Stomach (tissue), 9 donors: ENCODE data around the gene B4GALT4. TPM values are rescaled to one million over a fixed set of nuclear protein-coding genes. Genes with fewer than 3 reads are reported as not detected.
"Not testable (repeated sequence)": the region's sequence is repeated elsewhere in the genome, so short reads cannot be mapped to it uniquely, and the experiment has no call there.

Experiments used
- DNase-seq, 2 donors: peaks; one replicate each; pipeline versions ENCODE4 v3.0.0 to v3.0.0-alpha.2; 2013 to 2019
- H3K27ac ChIP-seq, 5 donors: fragments of 200-600 bp in 4 of 5; sonication (generic) in 4 of 5; one replicate each; pipeline ENCODE4 v1.5.1; 2013 to 2019; ENCODE audit warnings: mild to moderate bottlenecking in 1 of 5, moderate library complexity in 1 of 5
- H3K27me3 ChIP-seq, 3 donors: fragments of 200-600 bp; sonication (generic); one replicate each; pipeline ENCODE4 v1.5.1; 2017 to 2019; ENCODE audit warnings: mixed run types in 1 of 3
- H3K36me3 ChIP-seq, 4 donors: fragments of 200-600 bp; sonication (generic); 1 replicate in 3 of 4; 2 replicates in 1 of 4; pipeline ENCODE4 v1.5.1; 2016 to 2019
- H3K4me1 ChIP-seq, 4 donors: fragments of 200-600 bp; sonication (generic); one replicate each; pipeline ENCODE4 v1.5.1; 2016 to 2019
- H3K4me3 ChIP-seq, 4 donors: fragments of 200-600 bp; sonication (generic) in 3 of 4; one replicate each; pipeline ENCODE4 v1.5.1; 2016 to 2019; ENCODE audit warnings: mild to moderate bottlenecking in 1 of 4
- H3K9me3 ChIP-seq, 4 donors: fragments of 200-600 bp; sonication (generic); one replicate each; pipeline ENCODE4 v1.5.1; 2016 to 2019
- CTCF ChIP-seq, 7 experiments: fragments of 450-650 bp in 4 of 7; fragments of 200-600 bp in 3 of 7; sonication (generic) in 3 of 7; IDR thresholded peaks; one replicate each; pipeline ENCODE4 v1.5.1; 2016 to 2019; ENCODE audit warnings: antibody characterized with exemption in 7 of 7, control low read depth in 2 of 7, mild to moderate bottlenecking in 1 of 7
- EP300 ChIP-seq: sonication (generic); formaldehyde crosslinking; IDR thresholded peaks from one replicate; pipeline ENCODE4 v1.6.1; 2017; ENCODE audit warnings: antibody characterized with exemption
- POLR2A ChIP-seq, 4 donors: fragments of 450-650 bp; IDR thresholded peaks; one replicate each; pipeline ENCODE4 v1.6.1; 2016; ENCODE audit warnings: antibody characterized with exemption in 4 of 4, control low read depth in 2 of 4, mild to moderate bottlenecking in 1 of 4, moderate library complexity in 1 of 4
- POLR2AphosphoS5 ChIP-seq, 3 donors: sonication (generic); formaldehyde crosslinking; IDR thresholded peaks; one replicate each; pipeline ENCODE4 v1.6.1; 2016; ENCODE audit warnings: antibody characterized with exemption in 3 of 3
- whole genome bisulfite sequencing, 5 donors: extraction: QIAGEN DNeasy Blood & Tissue Kit in 3 of 5; methylation state at CpG; one replicate each; pipeline versions ENCODE4 v1.1.5 to v1.1.7; 2013 to 2018; 5-methylcytosine and 5-hydroxymethylcytosine counted together
- intact Hi-C: fragments of 100-400 bp; cut with DNase I; formaldehyde crosslinking; loops from one replicate; pipeline ENCODE4 v1.15.1; 2023; ENCODE audit warnings: low total_unique reads
- polyA plus RNA-seq, 3 donors: library from polyadenylated mRNA; stranded (reverse); fragments of 200-250 nt; gene quantifications; one replicate each; pipeline ENCODE4 v1.2.3, GENCODE V29; 2013
- total RNA-seq, 5 donors: library from RNA; depleted of rRNA; stranded (reverse); fragments of >200 nt; gene quantifications; one replicate each; pipeline versions ENCODE4 v1.1.0 to v1.2.3, GENCODE V29; 2014 to 2016
- donor health status: healthy with polysubstance abuse.
- donor health status: Bipolar disorder and iron deficiency.
- donor health status: healthy.

B4GALT4 gene
- total and polyA plus RNA-seq, 8 donors, result 5.5 to 39.7 (median 14.0) TPM

- TF ChIP-seq EP300 (no peak), POLR2A (IDR thresholded peaks at IDR 0.05) (no peak), POLR2AphosphoS5 (IDR thresholded peaks at IDR 0.05) (no peak), CTCF (IDR thresholded peaks at IDR 0.05) (no peak)
- 55 to 78% (median 68%) methylated on average over 2 of the region's 2 CpGs for WGBS, 5 donors
- Histone ChIP-seq H3K4me1 (peaks cover 0 to 24% (median 10%) of the 10 kb centered on the region in 4 donors), H3K9me3 (no peaks in the 10 kb centered on the region), H3K4me3 (no peak overlapping the region), H3K27me3 (no peaks in the 10 kb centered on the region), H3K27ac (no peak overlapping the region), H3K36me3 (no peaks in the 10 kb centered on the region)
- intact Hi-C loops, result no loop called here
- no peak for DNase-seq
These were observed 14.5 kb upstream of the B4GALT4 start for GRCh38 chr3:119255214-119255613.

DNA sequence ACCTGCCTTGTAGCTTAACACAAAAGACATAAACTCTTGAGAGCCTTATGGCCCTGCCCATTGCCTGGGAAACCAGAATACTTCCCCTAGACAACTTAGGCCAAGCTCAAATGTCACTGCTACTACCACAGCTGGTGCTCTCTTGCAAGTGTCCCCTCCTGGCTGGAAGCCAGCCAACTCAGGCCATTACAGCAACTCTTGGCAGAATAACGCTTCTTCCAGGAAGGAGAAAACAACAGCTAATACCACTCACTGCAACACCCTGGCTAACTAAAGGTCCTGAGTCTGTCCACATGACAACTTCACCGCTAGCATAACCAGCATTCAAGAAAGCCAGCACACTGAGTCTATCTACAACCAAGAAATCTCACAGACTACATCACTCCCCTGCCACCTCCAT lies 5.1 kb upstream of the B4GALT4 start:
- Histone ChIP-seq H3K4me1 (peaks cover 6 to 10% (median 9%) of the 10 kb centered on the region in 4 donors), H3K4me3 (no peak overlapping the region), H3K27ac (no peak overlapping the region), H3K27me3 (no peaks in the 10 kb centered on the region), H3K9me3 (peaks cover 0 to 14% (median 12%) of the 10 kb centered on the region in 4 donors), H3K36me3 (no peaks in the 10 kb centered on the region)
- intact Hi-C loops, result no loop called here
- TF ChIP-seq POLR2A (IDR thresholded peaks at IDR 0.05) (no peak), CTCF (IDR thresholded peaks at IDR 0.05) (no peak), POLR2AphosphoS5 (IDR thresholded peaks at IDR 0.05) (no peak), EP300 (no peak)
- DNase-seq, result peak in 1 of 2 donors; percentile 63
- WGBS, 5 donors, result 41 to 82% (median 50%) methylated on average over 2 of the region's 2 CpGs

DNA sequence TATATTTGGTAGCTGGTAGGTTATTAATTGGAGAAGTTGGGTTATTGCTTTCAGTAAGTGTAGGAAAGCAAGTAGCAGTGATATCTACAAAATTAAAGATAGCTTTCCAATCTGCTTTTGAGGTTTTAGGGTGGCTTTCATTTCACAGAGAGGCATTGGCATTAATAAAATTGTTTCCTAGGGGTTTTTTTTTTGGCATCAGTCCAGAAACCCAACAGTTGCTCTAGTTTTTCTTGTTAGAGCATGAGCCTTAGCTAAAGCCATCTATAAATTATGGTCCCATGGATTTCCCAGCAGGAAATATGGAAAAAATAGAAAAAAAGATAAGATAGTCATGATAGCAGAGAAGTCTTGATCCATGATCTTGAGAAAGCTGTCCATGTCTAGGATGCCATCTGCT lies 3.0 kb upstream of the B4GALT4 start:
- H3K9me3 ChIP-seq, result peaks cover 0 to 13% (median 10%) of the 10 kb centered on the region in 4 donors
- no peak for DNase-seq
- intact Hi-C loops, result no loop called here
- TF ChIP-seq POLR2A (IDR thresholded peaks at IDR 0.05) (no peak), CTCF (IDR thresholded peaks at IDR 0.05) (no peak), EP300 (no peak), POLR2AphosphoS5 (IDR thresholded peaks at IDR 0.05) (no peak)
- peaks cover 20 to 25% (median 23%) of the 10 kb centered on the region in 4 donors for H3K4me1 ChIP-seq
- H3K36me3 ChIP-seq, result no peaks in the 10 kb centered on the region
- no peaks in the 10 kb centered on the region for H3K27me3 ChIP-seq
- no peak overlapping the region for H3K27ac ChIP-seq
- H3K4me3 ChIP-seq, result no peak overlapping the region

DNA sequence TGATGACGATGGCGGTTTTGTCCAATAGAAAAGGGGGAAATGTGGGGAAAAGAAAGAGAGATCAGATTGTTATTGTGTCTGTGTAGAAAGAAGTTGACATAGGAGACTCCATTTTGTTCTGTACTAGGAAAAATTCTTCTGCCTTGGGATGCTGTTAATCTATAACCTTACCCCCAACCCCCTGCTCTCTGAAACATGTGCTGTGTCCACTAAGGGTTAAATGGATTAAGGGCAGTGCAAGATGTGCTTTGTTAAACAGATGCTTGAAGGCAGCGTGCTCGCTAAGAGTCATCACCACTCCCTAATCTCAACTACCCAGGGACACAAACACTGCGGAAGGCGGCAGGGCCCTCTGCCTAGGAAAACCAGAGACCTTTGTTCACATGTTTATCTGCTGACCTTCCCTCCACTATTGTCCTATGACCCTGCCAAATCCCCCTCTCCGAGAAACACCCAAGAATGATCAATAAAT lies 2.4 kb upstream of the B4GALT4 start:
- H3K36me3 ChIP-seq, H3K27ac ChIP-seq, H3K27me3 ChIP-seq, intact Hi-C loops, H3K4me3 ChIP-seq, DNase-seq, H3K9me3 ChIP-seq: not testable (repeated sequence)
- peaks cover 22 to 29% (median 27%) of the 10 kb centered on the region in 4 donors for H3K4me1 ChIP-seq
- WGBS, 5 donors, result 66 to 84% (median 78%) methylated on average over 5 to 7 of the region's 7 CpGs

GRCh38 chr3:119242387-119243057 lies 1.8 kb upstream of the B4GALT4 start:
- H3K9me3 ChIP-seq, H3K36me3 ChIP-seq, H3K27me3 ChIP-seq, H3K27ac ChIP-seq, DNase-seq, intact Hi-C loops, H3K4me3 ChIP-seq: not testable (repeated sequence)
- WGBS, 5 donors, result 86 to 98% (median 90%) methylated on average over 17 to 48 of the region's 49 CpGs
- H3K4me1 ChIP-seq, result peaks cover 22 to 35% (median 30%) of the 10 kb centered on the region in 4 donors
